ENCODE data around the gene LAD1. TPM values are rescaled to one million over a fixed set of nuclear protein-coding genes. Genes with fewer than 3 reads are reported as not detected.

The LAD1 gene
- polyA plus RNA-seq, 1 of the 3 experiments (the other 2 are of a cell fraction): not detected

DNA sequence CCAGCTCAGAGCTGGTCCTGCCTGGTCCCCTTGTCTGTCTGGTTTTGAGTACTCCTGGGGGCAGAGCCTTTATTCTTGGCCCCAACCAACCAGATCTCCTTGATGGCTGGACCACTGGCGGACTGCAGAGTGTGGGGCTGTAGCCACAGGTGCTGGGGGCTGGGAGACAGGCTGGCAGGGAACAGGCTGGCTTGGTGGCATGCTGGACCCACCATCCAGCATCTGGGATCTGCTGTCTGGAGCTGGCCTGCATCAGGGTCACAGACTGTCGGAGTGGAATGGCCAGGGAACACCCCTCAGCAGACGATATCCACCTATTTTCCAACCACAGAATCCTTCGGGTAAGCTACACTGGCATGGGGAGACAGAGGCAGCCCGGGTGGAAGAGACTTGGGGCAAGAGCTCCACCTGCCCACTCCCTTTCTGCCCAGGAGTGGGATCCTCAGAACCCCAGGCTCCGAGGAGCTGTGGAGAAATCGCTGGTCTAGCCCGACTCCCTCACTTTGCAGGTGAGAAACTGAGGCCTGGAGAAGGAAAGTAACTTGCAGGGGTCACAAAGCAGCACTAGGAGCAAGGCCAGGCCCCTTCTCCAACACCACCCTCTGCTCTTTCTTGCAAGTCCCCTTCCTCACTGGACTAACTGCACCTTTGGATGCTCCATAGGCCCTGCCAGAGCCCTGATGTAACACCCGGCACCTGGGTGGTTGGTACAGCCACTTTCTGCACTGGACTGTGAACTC lies 62.2 kb downstream of the LAD1 start:
- Histone ChIP-seq H3F3A (replicated peaks; ENCODE audit: insufficient read depth) (no peaks in the 10 kb centered on the region), H3K27me3 (ENCODE audit: insufficient read depth) (no peaks in the 10 kb centered on the region), H2AFZ (ENCODE audit: low read depth) (no peak overlapping the region), H3K9me2 (no peaks in the 10 kb centered on the region), H3K9ac (no peak overlapping the region), H4K20me1 (ENCODE audit: insufficient read depth) (no peaks in the 10 kb centered on the region), H3K79me2 (ENCODE audit: insufficient read depth) (no peaks in the 10 kb centered on the region), H3K9me3 (peaks cover 7% of the 10 kb centered on the region; the same call in 1 of the 2 replicates), H3K4me2 (no peak overlapping the region), H3K4me1 (ENCODE audit: control insufficient read depth in 1 of 2, insufficient read depth in 2 of 2, low read depth in 1 of 2, low read length in 1 of 2) (peaks cover 0 to 9% of the 10 kb centered on the region in 2 experiments; a peak in 3 of 4 replicates), H3K36me3 (replicated peaks in 1 of 2; ENCODE audit: control insufficient read depth in 1 of 2, insufficient read depth in 2 of 2, low read length in 1 of 2) (no peaks in the 10 kb centered on the region), H3K27ac (ENCODE audit: low read depth in 2 of 2, low read length in 1 of 2) (no peak overlapping the region), H3K4me3 (ENCODE audit: low read depth in 2 of 2, low read length in 1 of 2) (no peak overlapping the region)
- TF ChIP-seq RXRA (IDR thresholded peaks at IDR 0.05; ENCODE audit: borderline replicate concordance, low read depth) (no peak), TEAD4 (IDR thresholded peaks at IDR 0.05; ENCODE audit: borderline replicate concordance, insufficient read depth) (no peak), MXI1 (IDR thresholded peaks at IDR 0.05; ENCODE audit: low read depth, low read length) (no peak), PBX3 (IDR thresholded peaks at IDR 0.05) (no peak), USF1 (IDR thresholded peaks at IDR 0.05; ENCODE audit: borderline replicate concordance, low read depth) (no peak)
- DNase-seq: no peak
- WGBS (ENCODE audit: low lambda C conversion rate): 53% methylated on average over 8 of the region's 9 CpGs
- ChIA-PET CTCF (interaction anchor here (1.0 to 2.9 kb wide), 5 partner anchors 9 to 82 kb away, joined by 3 to 21 read pairs (median 8); no protein-coding TSS in a partner anchor), POLR2A (no interaction called here)

GRCh38 chr1:201335901-201336300 lies 63.2 kb downstream of the LAD1 start:
- H3K4me3 ChIP-seq (ENCODE audit: low read depth in 2 of 2, low read length in 1 of 2): no peak overlapping the region
- no peak overlapping the region for H3K9ac ChIP-seq
- no peak overlapping the region for H3K27ac ChIP-seq (ENCODE audit: low read depth in 2 of 2, low read length in 1 of 2)
- no peaks in the 10 kb centered on the region for H3K79me2 ChIP-seq (ENCODE audit: insufficient read depth)
- no peak overlapping the region for H3K4me2 ChIP-seq
- TF ChIP-seq EZH2phosphoT487 (IDR thresholded peaks at IDR 0.05; ENCODE audit: borderline replicate concordance, low read depth): no peak
- no peaks in the 10 kb centered on the region for H3K36me3 ChIP-seq (replicated peaks in 1 of 2; ENCODE audit: control insufficient read depth in 1 of 2, insufficient read depth in 2 of 2, low read length in 1 of 2)
- ChIA-PET POLR2A (no interaction called here), CTCF (interaction anchor here (1.3 to 2.9 kb wide), 4 partner anchors 10 to 81 kb away, joined by 3 to 21 read pairs (median 6); no protein-coding TSS in a partner anchor)
- H4K20me1 ChIP-seq (ENCODE audit: insufficient read depth): no peaks in the 10 kb centered on the region
- H3K4me1 ChIP-seq (ENCODE audit: control insufficient read depth in 1 of 2, insufficient read depth in 2 of 2, low read depth in 1 of 2, low read length in 1 of 2): peaks cover 0 to 9% of the 10 kb centered on the region in 2 experiments; a peak in 3 of 4 replicates
- H3K9me2 ChIP-seq: no peaks in the 10 kb centered on the region
- 39% methylated on average over 3 of the region's 3 CpGs for WGBS (ENCODE audit: low lambda C conversion rate)
- H3K9me3 ChIP-seq: peaks cover under 1% of the 10 kb centered on the region; the same call in 1 of the 2 replicates
- H3F3A ChIP-seq (replicated peaks; ENCODE audit: insufficient read depth): no peaks in the 10 kb centered on the region
- DNase-seq: no peak
- no peak overlapping the region for H2AFZ ChIP-seq (ENCODE audit: low read depth)
- no peaks in the 10 kb centered on the region for H3K27me3 ChIP-seq (ENCODE audit: insufficient read depth)

Measured in SK-N-SH (cell line).